ENCODE results near the gene FASN. TPM values are rescaled to one million over a fixed set of nuclear protein-coding genes. Genes with fewer than 3 reads are reported as not detected.

FASN gene
- polyA plus RNA-seq, 1 of the 3 experiments (the other 2 are of a cell fraction) = 55.1 TPM

- TF ChIP-seq FOXJ3 (CRISPR knock-in tag; IDR thresholded peaks at IDR 0.05) (no peak), IRF3 (IDR thresholded peaks at IDR 0.05; ENCODE audit: low read depth, low read length) (no peak), GABPA (IDR thresholded peaks at IDR 0.05; ENCODE audit: low read depth) (no peak), POLR2AphosphoS5 (IDR thresholded peaks at IDR 0.05; ENCODE audit: low read depth, low read length) (no peak), RCOR1 (IDR thresholded peaks at IDR 0.05; ENCODE audit: low read length) (no peak), GATA2 (CRISPR knock-in tag; IDR thresholded peaks at IDR 0.05) (no peak), PBX3 (IDR thresholded peaks at IDR 0.05) (no peak), MEF2A (IDR thresholded peaks at IDR 0.05; ENCODE audit: borderline replicate concordance, low read depth) (no peak), FOXM1 (IDR thresholded peaks at IDR 0.05; ENCODE audit: low read depth) (no peak), SMC3 (IDR thresholded peaks at IDR 0.05; ENCODE audit: low read depth, low read length) (no peak), RXRA (IDR thresholded peaks at IDR 0.05; ENCODE audit: borderline replicate concordance, low read depth) (no peak), TEAD4 (IDR thresholded peaks at IDR 0.05; ENCODE audit: borderline replicate concordance, insufficient read depth) (no peak), CTCF (IDR thresholded peaks at IDR 0.05) (no peak)
- TF ChIP-seq, protein P1, sequence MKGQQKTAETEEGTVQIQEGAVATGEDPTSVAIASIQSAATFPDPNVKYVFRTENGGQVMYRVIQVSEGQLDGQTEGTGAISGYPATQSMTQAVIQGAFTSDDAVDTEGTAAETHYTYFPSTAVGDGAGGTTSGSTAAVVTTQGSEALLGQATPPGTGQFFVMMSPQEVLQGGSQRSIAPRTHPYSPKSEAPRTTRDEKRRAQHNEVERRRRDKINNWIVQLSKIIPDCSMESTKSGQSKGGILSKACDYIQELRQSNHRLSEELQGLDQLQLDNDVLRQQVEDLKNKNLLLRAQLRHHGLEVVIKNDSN (IDR thresholded peaks at IDR 0.05; ENCODE audit: borderline replicate concordance, low read depth) = no peak
- TF ChIP-seq, protein P2, sequence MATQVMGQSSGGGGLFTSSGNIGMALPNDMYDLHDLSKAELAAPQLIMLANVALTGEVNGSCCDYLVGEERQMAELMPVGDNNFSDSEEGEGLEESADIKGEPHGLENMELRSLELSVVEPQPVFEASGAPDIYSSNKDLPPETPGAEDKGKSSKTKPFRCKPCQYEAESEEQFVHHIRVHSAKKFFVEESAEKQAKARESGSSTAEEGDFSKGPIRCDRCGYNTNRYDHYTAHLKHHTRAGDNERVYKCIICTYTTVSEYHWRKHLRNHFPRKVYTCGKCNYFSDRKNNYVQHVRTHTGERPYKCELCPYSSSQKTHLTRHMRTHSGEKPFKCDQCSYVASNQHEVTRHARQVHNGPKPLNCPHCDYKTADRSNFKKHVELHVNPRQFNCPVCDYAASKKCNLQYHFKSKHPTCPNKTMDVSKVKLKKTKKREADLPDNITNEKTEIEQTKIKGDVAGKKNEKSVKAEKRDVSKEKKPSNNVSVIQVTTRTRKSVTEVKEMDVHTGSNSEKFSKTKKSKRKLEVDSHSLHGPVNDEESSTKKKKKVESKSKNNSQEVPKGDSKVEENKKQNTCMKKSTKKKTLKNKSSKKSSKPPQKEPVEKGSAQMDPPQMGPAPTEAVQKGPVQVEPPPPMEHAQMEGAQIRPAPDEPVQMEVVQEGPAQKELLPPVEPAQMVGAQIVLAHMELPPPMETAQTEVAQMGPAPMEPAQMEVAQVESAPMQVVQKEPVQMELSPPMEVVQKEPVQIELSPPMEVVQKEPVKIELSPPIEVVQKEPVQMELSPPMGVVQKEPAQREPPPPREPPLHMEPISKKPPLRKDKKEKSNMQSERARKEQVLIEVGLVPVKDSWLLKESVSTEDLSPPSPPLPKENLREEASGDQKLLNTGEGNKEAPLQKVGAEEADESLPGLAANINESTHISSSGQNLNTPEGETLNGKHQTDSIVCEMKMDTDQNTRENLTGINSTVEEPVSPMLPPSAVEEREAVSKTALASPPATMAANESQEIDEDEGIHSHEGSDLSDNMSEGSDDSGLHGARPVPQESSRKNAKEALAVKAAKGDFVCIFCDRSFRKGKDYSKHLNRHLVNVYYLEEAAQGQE (IDR thresholded peaks at IDR 0.05; ENCODE audit: low read depth, low read length) = no peak
- TF ChIP-seq, protein P3, sequence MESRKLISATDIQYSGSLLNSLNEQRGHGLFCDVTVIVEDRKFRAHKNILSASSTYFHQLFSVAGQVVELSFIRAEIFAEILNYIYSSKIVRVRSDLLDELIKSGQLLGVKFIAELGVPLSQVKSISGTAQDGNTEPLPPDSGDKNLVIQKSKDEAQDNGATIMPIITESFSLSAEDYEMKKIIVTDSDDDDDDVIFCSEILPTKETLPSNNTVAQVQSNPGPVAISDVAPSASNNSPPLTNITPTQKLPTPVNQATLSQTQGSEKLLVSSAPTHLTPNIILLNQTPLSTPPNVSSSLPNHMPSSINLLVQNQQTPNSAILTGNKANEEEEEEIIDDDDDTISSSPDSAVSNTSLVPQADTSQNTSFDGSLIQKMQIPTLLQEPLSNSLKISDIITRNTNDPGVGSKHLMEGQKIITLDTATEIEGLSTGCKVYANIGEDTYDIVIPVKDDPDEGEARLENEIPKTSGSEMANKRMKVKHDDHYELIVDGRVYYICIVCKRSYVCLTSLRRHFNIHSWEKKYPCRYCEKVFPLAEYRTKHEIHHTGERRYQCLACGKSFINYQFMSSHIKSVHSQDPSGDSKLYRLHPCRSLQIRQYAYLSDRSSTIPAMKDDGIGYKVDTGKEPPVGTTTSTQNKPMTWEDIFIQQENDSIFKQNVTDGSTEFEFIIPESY (IDR thresholded peaks at IDR 0.05; ENCODE audit: borderline replicate concordance, low read depth) = no peak
- H3K36me3 ChIP-seq (replicated peaks in 1 of 2; ENCODE audit: control insufficient read depth in 1 of 2, insufficient read depth in 2 of 2, low read length in 1 of 2) = peaks cover 40 to 98% of the 10 kb centered on the region in 2 experiments
- ChIA-PET CTCF (interaction anchor here (1.0 to 2.8 kb wide), 5 partner anchors 21 to 98 kb away, joined by 3 to 10 read pairs (median 6); partner anchors contain the start of gene DCXR), POLR2A (interaction anchor here (0.6 to 1.3 kb wide), 7 partner anchors 18 to 212 kb away, joined by 3 to 4 read pairs (median 3); partner anchors contain the start of genes DCXR and RAC3)
- H3K79me2 ChIP-seq (ENCODE audit: insufficient read depth) = peaks cover 20% of the 10 kb centered on the region; the same call in 1 of the 2 replicates
- peaks cover 2% of the 10 kb centered on the region; the same call in 1 of the 2 replicates for H4K20me1 ChIP-seq (ENCODE audit: insufficient read depth)
- peak overlapping the region in 1 of 2 experiments; percentile 48; a peak in 1 of 4 replicates for H3K27ac ChIP-seq (ENCODE audit: low read depth in 2 of 2, low read length in 1 of 2)
- H3K4me2 ChIP-seq = no peak overlapping the region
- H3K4me3 ChIP-seq (ENCODE audit: low read depth in 2 of 2, low read length in 1 of 2) = no peak overlapping the region
- H3K9me2 ChIP-seq = no peaks in the 10 kb centered on the region
- WGBS (ENCODE audit: low lambda C conversion rate) = 80% methylated on average over 14 of the region's 17 CpGs
- no peak overlapping the region for H2AFZ ChIP-seq (ENCODE audit: low read depth)
- H3K4me1 ChIP-seq (ENCODE audit: control insufficient read depth in 1 of 2, insufficient read depth in 2 of 2, low read depth in 1 of 2, low read length in 1 of 2) = peaks cover 0 to 10% of the 10 kb centered on the region in 2 experiments; a peak in 2 of 4 replicates
- DNase-seq = no peak
- H3K9ac ChIP-seq = no peak overlapping the region
- no peaks in the 10 kb centered on the region for H3K27me3 ChIP-seq (ENCODE audit: insufficient read depth)
- H3K9me3 ChIP-seq = no peaks in the 10 kb centered on the region
- H3F3A ChIP-seq (replicated peaks; ENCODE audit: insufficient read depth) = peaks cover 33% of the 10 kb centered on the region
Observed at GRCh38 chr17:82058230-82058854, 39.7 kb downstream of the FASN start.
